ENCODE data around the gene DNM1.

GRCh38 chr9:128253991-128254346, 50.8 kb downstream of the DNM1 start:
- no peak for TF ChIP-seq CTCF (conservative IDR thresholded peaks at IDR 0.05 in 1 of 2, IDR thresholded peaks at IDR 0.05 in 1 of 2; ENCODE audit: extremely low read depth in 1 of 2, insufficient read depth in 1 of 2, low read depth in 1 of 2, low read length in 2 of 2)
- no peak for TF ChIP-seq EZH2 (IDR thresholded peaks at IDR 0.05; ENCODE audit: borderline replicate concordance, low read length)
